ENCODE results near the gene RALA. TPM values are rescaled to one million over a fixed set of nuclear protein-coding genes. Genes with fewer than 3 reads are reported as not detected.

The RALA gene
- polyA plus RNA-seq, 6 donors from 2014 or later: 28.2 to 52.2 (median 40.2) TPM

DNA sequence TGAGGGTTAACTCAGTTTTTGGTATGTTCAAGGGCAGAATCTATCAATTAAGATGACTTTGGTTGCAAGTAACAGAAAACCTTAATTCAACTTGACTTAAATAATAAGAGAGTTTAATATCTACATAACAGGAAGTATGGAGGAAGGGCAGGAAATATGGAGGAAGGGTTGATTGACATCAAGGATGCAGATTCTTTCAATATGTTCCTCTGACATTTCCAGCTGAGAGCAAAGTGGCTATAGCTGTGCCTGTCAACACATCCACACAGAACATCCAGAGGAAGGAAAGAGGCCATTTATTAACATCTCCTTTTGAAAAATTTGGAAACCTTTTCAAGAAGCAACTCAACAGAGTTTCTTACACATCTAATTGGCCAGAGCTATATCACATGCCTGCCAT lies 19.4 kb upstream of the RALA start:
- Mint-ChIP-seq H3K9me3 (no peaks in the 10 kb centered on the region), H3K27ac (no peak overlapping the region), H3K27me3 (peaks cover 4 to 8% (median 5%) of the 10 kb centered on the region in 3 donors), H3K4me3 (no peak overlapping the region), H3K36me3 (no peaks in the 10 kb centered on the region), H3K4me1 (peaks cover 1 to 7% (median 1%) of the 10 kb centered on the region in 3 donors)
- no peak for ATAC-seq (ENCODE audit: low read depth in 2 of 2)
- DNase-seq: no peak

GRCh38 chr7:39605087-39605486 lies 18.3 kb upstream of the RALA start:
- no peak for ATAC-seq (ENCODE audit: low read depth in 2 of 2)
- H3K4me3 Mint-ChIP-seq: no peak overlapping the region
- no peaks in the 10 kb centered on the region for H3K36me3 Mint-ChIP-seq
- no peak overlapping the region for H3K27ac Mint-ChIP-seq
- peaks cover 7 to 14% (median 10%) of the 10 kb centered on the region in 3 donors for H3K27me3 Mint-ChIP-seq
- H3K4me1 Mint-ChIP-seq: peaks cover 10 to 18% (median 11%) of the 10 kb centered on the region in 3 donors
- no peaks in the 10 kb centered on the region for H3K9me3 Mint-ChIP-seq
- DNase-seq: no peak

- no peak overlapping the region for H3K27ac Mint-ChIP-seq
- H3K4me3 Mint-ChIP-seq: no peak overlapping the region
These were observed 17.0 kb upstream of the RALA start for GRCh38 chr7:39606352-39606751.

DNA sequence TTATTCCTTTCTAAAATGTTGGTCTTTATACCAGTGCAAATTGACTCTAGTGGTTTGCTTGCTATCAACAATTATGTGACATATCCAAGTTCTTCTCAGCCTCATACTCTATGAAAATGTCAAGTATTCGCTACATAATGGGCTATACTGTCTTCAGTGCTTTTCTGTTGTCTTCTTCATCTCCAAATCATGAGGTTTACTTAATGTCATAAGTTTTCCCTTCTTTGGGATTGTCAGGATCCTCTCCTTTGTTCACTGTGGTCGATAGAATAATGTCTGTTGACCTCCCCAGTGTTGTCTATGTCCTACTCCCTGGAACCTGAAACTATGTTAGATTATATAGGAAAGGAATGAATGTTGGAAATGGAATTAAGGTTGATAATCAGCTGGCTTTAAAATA lies 16.4 kb upstream of the RALA start:
- Mint-ChIP-seq H3K27me3 (peaks cover 12 to 22% (median 19%) of the 10 kb centered on the region in 3 donors), H3K9me3 (no peaks in the 10 kb centered on the region), H3K36me3 (no peaks in the 10 kb centered on the region), H3K27ac (no peak overlapping the region), H3K4me3 (no peak overlapping the region), H3K4me1 (peaks cover 10 to 18% (median 11%) of the 10 kb centered on the region in 3 donors)
- no peak for ATAC-seq (ENCODE audit: low read depth in 2 of 2)
- DNase-seq: no peak

More at GRCh38 chr7:39606352-39606751, 17.0 kb upstream of the RALA start:
- peaks cover 12 to 22% (median 19%) of the 10 kb centered on the region in 3 donors for H3K27me3 Mint-ChIP-seq
- H3K9me3 Mint-ChIP-seq: no peaks in the 10 kb centered on the region
- peaks cover 10 to 18% (median 11%) of the 10 kb centered on the region in 3 donors for H3K4me1 Mint-ChIP-seq
- no peaks in the 10 kb centered on the region for H3K36me3 Mint-ChIP-seq
- ATAC-seq (ENCODE audit: low read depth in 2 of 2) (no peak), DNase-seq (no peak)

DNA sequence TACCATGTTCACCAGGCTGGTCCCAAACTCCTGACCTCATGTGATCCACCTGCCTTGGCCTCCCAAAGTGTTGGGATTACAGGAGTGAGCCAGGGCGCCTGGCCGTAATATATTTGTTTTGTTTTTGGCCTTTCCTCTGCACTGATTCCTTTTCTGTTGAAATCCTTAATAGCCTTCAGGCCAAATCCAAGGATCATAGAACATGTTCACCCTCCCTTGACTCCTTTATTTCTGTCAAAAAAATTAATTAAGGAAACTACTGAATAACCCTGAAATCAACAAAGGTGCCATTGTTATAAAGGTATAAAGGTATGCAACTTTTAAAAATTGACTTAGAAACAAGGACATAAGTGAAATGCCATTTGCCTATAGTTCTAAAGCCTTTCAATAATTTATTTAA lies 15.5 kb upstream of the RALA start:
- no peak for ATAC-seq (ENCODE audit: low read depth in 2 of 2)
- H3K4me1 Mint-ChIP-seq: peaks cover 10 to 18% (median 11%) of the 10 kb centered on the region in 3 donors
- H3K36me3 Mint-ChIP-seq: no peaks in the 10 kb centered on the region
- no peaks in the 10 kb centered on the region for H3K9me3 Mint-ChIP-seq
- H3K27me3 Mint-ChIP-seq: peaks cover 16 to 29% (median 28%) of the 10 kb centered on the region in 3 donors
- no peak for DNase-seq
- no peak overlapping the region for H3K27ac Mint-ChIP-seq
- H3K4me3 Mint-ChIP-seq: peak overlapping the region in 1 of 8 donors; percentile 54

DNA sequence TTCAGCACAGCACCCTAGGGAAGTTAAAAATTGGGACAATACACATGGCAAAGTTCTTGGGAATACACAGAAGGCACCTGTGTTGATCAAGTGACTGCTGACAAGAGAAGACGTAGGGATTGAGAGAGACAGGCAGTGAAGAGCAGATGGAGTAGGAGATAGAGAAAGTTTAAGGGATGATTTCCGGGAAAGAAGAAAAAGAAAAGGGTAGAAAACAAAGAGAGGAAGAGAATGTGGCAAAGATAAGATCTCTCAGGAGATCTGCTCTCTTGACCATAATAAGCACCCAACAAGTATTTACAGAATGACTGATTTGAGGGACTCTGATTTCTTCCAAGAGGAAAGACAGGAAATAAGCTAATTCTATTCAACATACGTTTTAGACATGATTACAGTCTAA lies 15.1 kb upstream of the RALA start:
- no peaks in the 10 kb centered on the region for H3K9me3 Mint-ChIP-seq
- peak overlapping the region in 1 of 6 donors; percentile 82 for H3K27ac Mint-ChIP-seq
- H3K27me3 Mint-ChIP-seq: peaks cover 16 to 32% (median 30%) of the 10 kb centered on the region in 3 donors
- DNase-seq: no peak
- no peaks in the 10 kb centered on the region for H3K36me3 Mint-ChIP-seq
- ATAC-seq (ENCODE audit: low read depth in 2 of 2): no peak
- peak overlapping the region in 1 of 8 donors; percentile 54 for H3K4me3 Mint-ChIP-seq
- peaks cover 10 to 18% (median 11%) of the 10 kb centered on the region in 3 donors for H3K4me1 Mint-ChIP-seq

- DNase-seq (peak; percentile 30), ATAC-seq (ENCODE audit: low read depth in 2 of 2) (peak; percentile 89 to 91)
- peak overlapping the region in 2 of 6 donors; percentile 41 to 43 for H3K27ac Mint-ChIP-seq
- H3K27me3 Mint-ChIP-seq: peaks cover 16 to 40% (median 37%) of the 10 kb centered on the region in 3 donors
- H3K4me1 Mint-ChIP-seq: peaks cover 10 to 13% (median 11%) of the 10 kb centered on the region in 3 donors
- H3K4me3 Mint-ChIP-seq: peak overlapping the region; percentile 28 to 86 (median 74)
- no peaks in the 10 kb centered on the region for H3K9me3 Mint-ChIP-seq
- H3K36me3 Mint-ChIP-seq: no peaks in the 10 kb centered on the region
These were observed 14.0 kb upstream of the RALA start for GRCh38 chr7:39609113-39609934.

- Mint-ChIP-seq H3K27me3 (peaks cover 16 to 40% (median 37%) of the 10 kb centered on the region in 3 donors), H3K4me3 (peak overlapping the region in 7 of 8 donors; percentile 41 to 86 (median 77))
These were observed 13.5 kb upstream of the RALA start for GRCh38 chr7:39609935-39610263.

GRCh38 chr7:39613577-39613976 lies 9.8 kb upstream of the RALA start:
- no peaks in the 10 kb centered on the region for H3K36me3 Mint-ChIP-seq
- DNase-seq (no peak), ATAC-seq (ENCODE audit: low read depth in 2 of 2) (no peak)
- H3K4me3 Mint-ChIP-seq: no peak overlapping the region
- H3K9me3 Mint-ChIP-seq: no peaks in the 10 kb centered on the region
- H3K4me1 Mint-ChIP-seq: peaks cover 10 to 13% (median 11%) of the 10 kb centered on the region in 3 donors
- no peak overlapping the region for H3K27ac Mint-ChIP-seq
- peaks cover 24 to 39% (median 29%) of the 10 kb centered on the region in 3 donors for H3K27me3 Mint-ChIP-seq

More at GRCh38 chr7:39609935-39610263, 13.5 kb upstream of the RALA start:
- no peak overlapping the region for H3K27ac Mint-ChIP-seq
- no peaks in the 10 kb centered on the region for H3K36me3 Mint-ChIP-seq
- ATAC-seq (ENCODE audit: low read depth in 2 of 2) (no peak), DNase-seq (no peak)
- no peaks in the 10 kb centered on the region for H3K9me3 Mint-ChIP-seq
- H3K4me1 Mint-ChIP-seq: peaks cover 10 to 13% (median 11%) of the 10 kb centered on the region in 3 donors

- Mint-ChIP-seq H3K27me3 (peaks cover 24 to 39% (median 29%) of the 10 kb centered on the region in 3 donors), H3K9me3 (no peaks in the 10 kb centered on the region), H3K4me3 (no peak overlapping the region), H3K4me1 (peaks cover 5 to 8% (median 6%) of the 10 kb centered on the region in 3 donors), H3K27ac (no peak overlapping the region), H3K36me3 (no peaks in the 10 kb centered on the region)
- ATAC-seq (ENCODE audit: low read depth in 2 of 2): no peak
- DNase-seq: no peak
These were observed 9.1 kb upstream of the RALA start for GRCh38 chr7:39614299-39614698.

DNA sequence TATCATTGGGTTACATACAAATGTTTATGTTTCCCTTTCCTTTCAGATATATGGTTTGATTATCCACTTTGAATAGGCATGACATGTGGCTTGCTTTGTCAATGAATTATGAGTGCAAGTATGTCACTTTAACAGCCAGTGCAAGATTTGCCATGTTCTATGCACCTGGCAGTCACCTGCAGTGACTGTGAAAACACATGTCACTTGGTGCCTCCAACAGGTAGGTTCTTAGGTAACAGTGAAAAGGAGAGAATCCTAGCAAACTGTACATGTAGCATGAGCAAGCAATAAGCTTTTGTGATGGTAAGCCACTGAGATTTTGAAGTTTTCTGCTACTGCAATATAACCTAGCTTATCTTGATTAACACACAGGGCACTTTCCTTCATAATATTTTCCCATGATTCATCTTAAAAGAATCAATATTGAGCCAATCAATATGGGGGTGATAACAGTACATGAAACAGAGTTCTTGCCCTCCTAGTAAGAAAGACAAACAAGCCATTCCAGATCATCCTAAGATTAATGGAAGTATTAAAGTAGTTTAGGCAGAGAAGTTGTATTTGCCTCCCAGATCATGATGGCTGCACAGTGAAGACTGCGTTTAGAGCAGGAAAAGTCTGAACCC lies 7.9 kb upstream of the RALA start:
- ATAC-seq (ENCODE audit: low read depth in 2 of 2): no peak
- no peaks in the 10 kb centered on the region for H3K9me3 Mint-ChIP-seq
- no peak overlapping the region for H3K27ac Mint-ChIP-seq
- no peak overlapping the region for H3K4me3 Mint-ChIP-seq
- no peaks in the 10 kb centered on the region for H3K4me1 Mint-ChIP-seq
- H3K36me3 Mint-ChIP-seq: no peaks in the 10 kb centered on the region
- peaks cover 19 to 31% (median 19%) of the 10 kb centered on the region in 3 donors for H3K27me3 Mint-ChIP-seq
- no peak for DNase-seq

DNA sequence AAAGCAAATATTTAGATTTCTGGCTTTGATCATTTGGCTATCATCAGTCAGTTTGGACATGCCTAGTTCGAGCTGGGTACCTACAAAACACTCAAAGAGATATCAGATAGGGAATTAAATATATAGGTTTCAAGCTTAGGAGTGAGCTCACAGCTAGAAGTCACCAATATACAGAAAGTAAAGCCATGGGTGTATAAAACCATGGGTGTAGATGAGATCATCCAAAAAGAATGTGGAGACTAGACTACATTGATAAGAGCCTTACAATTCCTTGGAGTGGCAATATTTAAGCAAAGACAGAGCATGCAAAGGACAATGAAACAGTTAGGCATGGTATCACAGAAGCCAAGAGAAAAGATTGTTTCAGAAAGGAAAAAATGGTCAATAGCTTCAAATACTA lies 7.2 kb upstream of the RALA start:
- Mint-ChIP-seq H3K27ac (no peak overlapping the region), H3K4me1 (no peaks in the 10 kb centered on the region), H3K9me3 (no peaks in the 10 kb centered on the region), H3K4me3 (no peak overlapping the region), H3K36me3 (no peaks in the 10 kb centered on the region), H3K27me3 (peaks cover 15 to 26% (median 16%) of the 10 kb centered on the region in 3 donors)
- ATAC-seq (ENCODE audit: low read depth in 2 of 2): no peak
- no peak for DNase-seq

GRCh38 chr7:39617005-39617404 lies 6.4 kb upstream of the RALA start:
- Mint-ChIP-seq H3K4me3 (no peak overlapping the region), H3K4me1 (peaks cover 2 to 4% (median 3%) of the 10 kb centered on the region in 3 donors), H3K36me3 (no peaks in the 10 kb centered on the region), H3K9me3 (no peaks in the 10 kb centered on the region), H3K27ac (no peak overlapping the region), H3K27me3 (peaks cover 15 to 25% (median 16%) of the 10 kb centered on the region in 3 donors)
- DNase-seq (no peak), ATAC-seq (ENCODE audit: low read depth in 2 of 2) (no peak)

DNA sequence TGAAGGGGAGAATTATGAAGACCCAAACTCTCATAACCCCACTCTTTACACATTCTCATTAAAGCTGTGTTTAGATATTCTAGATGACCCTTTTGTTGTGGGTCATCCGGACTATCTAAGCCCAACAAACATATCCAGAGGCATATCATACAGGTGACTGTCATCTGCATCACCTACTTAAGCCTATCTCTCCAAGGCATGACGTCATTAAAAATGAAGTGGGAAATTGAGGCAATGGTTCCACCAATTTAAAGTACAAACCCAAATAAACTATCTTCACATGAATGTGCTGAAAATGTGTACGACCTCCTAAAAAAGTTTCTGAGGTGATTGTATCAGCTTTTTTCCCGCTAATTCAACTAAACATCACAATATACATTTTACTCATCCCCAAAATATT lies 4.5 kb upstream of the RALA start:
- ATAC-seq (ENCODE audit: low read depth in 2 of 2) (no peak), DNase-seq (no peak)
- peaks cover 10 to 21% (median 13%) of the 10 kb centered on the region in 3 donors for H3K4me1 Mint-ChIP-seq
- no peaks in the 10 kb centered on the region for H3K9me3 Mint-ChIP-seq
- H3K4me3 Mint-ChIP-seq: peak overlapping the region in 1 of 8 donors; percentile 26
- peaks cover 3 to 12% (median 9%) of the 10 kb centered on the region in 3 donors for H3K27me3 Mint-ChIP-seq
- H3K36me3 Mint-ChIP-seq: no peaks in the 10 kb centered on the region
- H3K27ac Mint-ChIP-seq: no peak overlapping the region

All from naive B cell (primary cell).